Measurements from ENCODE around the gene STX18. TPM values are rescaled to one million over a fixed set of nuclear protein-coding genes. Genes with fewer than 3 reads are reported as not detected.
"Not testable (repeated sequence)": the region's sequence is repeated elsewhere in the genome, so short reads cannot be mapped to it uniquely, and the experiment has no call there.

STX18 gene
- total and polyA plus RNA-seq, 2 donors (not counting 1 experiment from before 2014, with no cell fraction given), result 27.4 to 28.2 TPM

DNA sequence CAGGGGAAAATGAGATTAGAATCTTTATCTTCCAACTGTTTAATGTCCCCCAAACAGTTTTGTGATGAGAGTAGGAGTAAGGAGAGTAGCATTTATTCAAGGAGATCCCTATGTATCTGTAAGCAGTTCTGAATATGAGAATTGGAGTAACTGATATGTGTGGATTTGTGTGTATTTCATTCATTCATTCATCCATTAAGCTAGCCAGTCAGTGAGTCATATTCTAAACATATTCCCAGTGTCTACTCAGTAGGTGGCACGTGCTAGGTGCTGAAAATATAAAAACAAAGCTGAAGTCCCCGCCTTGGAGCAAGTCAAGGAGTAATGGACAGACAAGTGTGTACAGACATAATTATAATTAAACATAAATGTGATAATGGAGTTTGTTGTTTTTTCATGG is 12.4 kb upstream of the STX18 start:
- H3K9ac ChIP-seq (ENCODE audit: insufficient read depth, low read length), result no peak overlapping the region
- DNase-seq (ENCODE audit: low read depth in 2 of 2), result peak in 1 of 2 donors; percentile 21
- H3K27me3 ChIP-seq (ENCODE audit: control insufficient read depth, insufficient read depth, low read length), result no peaks in the 10 kb centered on the region
- H3K9me3 ChIP-seq (ENCODE audit: control insufficient read depth, insufficient read depth, low read depth, low read length), result no peaks in the 10 kb centered on the region
- H4K20me1 ChIP-seq (ENCODE audit: control insufficient read depth, extremely low read depth, insufficient read depth, low read length), result no peaks in the 10 kb centered on the region
- peaks cover 2% of the 10 kb centered on the region for H3K4me1 ChIP-seq (ENCODE audit: control insufficient read depth, extremely low read depth, insufficient read depth, low read length)
- no peak overlapping the region for H3K27ac ChIP-seq (ENCODE audit: insufficient read depth, low read length)
- H3K79me2 ChIP-seq (ENCODE audit: control insufficient read depth, insufficient read depth, low read length), result no peaks in the 10 kb centered on the region
- TF ChIP-seq, protein P1, sequence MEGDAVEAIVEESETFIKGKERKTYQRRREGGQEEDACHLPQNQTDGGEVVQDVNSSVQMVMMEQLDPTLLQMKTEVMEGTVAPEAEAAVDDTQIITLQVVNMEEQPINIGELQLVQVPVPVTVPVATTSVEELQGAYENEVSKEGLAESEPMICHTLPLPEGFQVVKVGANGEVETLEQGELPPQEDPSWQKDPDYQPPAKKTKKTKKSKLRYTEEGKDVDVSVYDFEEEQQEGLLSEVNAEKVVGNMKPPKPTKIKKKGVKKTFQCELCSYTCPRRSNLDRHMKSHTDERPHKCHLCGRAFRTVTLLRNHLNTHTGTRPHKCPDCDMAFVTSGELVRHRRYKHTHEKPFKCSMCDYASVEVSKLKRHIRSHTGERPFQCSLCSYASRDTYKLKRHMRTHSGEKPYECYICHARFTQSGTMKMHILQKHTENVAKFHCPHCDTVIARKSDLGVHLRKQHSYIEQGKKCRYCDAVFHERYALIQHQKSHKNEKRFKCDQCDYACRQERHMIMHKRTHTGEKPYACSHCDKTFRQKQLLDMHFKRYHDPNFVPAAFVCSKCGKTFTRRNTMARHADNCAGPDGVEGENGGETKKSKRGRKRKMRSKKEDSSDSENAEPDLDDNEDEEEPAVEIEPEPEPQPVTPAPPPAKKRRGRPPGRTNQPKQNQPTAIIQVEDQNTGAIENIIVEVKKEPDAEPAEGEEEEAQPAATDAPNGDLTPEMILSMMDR (conservative IDR thresholded peaks at IDR 0.05 in 1 of 2, IDR thresholded peaks at IDR 0.05 in 1 of 2; ENCODE audit: low read depth in 1 of 2, low read length in 2 of 2), result no peak
- TF ChIP-seq EZH2 (IDR thresholded peaks at IDR 0.05; ENCODE audit: low read length, missing control alignments), result no peak
- no peaks in the 10 kb centered on the region for H3K36me3 ChIP-seq (ENCODE audit: control insufficient read depth, insufficient read depth, low read length)
- H3K4me3 ChIP-seq (replicated peaks in 1 of 4; ENCODE audit: control extremely low read depth in 1 of 4, insufficient read depth in 1 of 4, low read depth in 3 of 4, low read length in 4 of 4), result no peak overlapping the region
- H2AFZ ChIP-seq (ENCODE audit: low read length), result no peak overlapping the region
- no peak overlapping the region for H3K4me2 ChIP-seq (ENCODE audit: extremely low read depth, insufficient read depth, low read length)

DNA sequence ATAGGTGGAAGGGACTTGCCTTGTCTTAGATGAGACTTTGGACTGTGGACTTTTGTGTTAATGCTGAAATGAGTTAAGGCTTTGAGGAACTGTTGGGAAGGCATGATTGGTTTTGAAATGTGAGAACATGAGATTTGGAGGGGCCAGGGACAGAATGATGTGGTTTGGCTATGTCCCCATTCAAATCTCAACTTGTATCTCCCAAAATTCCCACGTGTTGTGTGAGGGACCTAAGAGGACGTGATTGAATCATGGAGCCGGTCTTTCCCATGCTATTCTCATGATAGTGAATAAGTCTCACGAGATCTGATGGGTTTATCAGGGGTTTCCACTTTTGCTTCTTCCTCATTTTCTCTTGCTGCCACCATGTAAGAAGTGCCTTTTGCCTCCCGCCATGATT is 10.2 kb upstream of the STX18 start:
- H3K36me3 ChIP-seq (ENCODE audit: control insufficient read depth, insufficient read depth, low read length); H3K9me3 ChIP-seq (ENCODE audit: control insufficient read depth, insufficient read depth, low read depth, low read length); H2AFZ ChIP-seq (ENCODE audit: low read length); H3K4me3 ChIP-seq (replicated peaks in 1 of 4; ENCODE audit: control extremely low read depth in 1 of 4, insufficient read depth in 1 of 4, low read depth in 3 of 4, low read length in 4 of 4); H3K27ac ChIP-seq (ENCODE audit: insufficient read depth, low read length); H3K27me3 ChIP-seq (ENCODE audit: control insufficient read depth, insufficient read depth, low read length); H3K4me1 ChIP-seq (ENCODE audit: control insufficient read depth, extremely low read depth, insufficient read depth, low read length); DNase-seq (ENCODE audit: low read depth in 2 of 2); H4K20me1 ChIP-seq (ENCODE audit: control insufficient read depth, extremely low read depth, insufficient read depth, low read length); H3K79me2 ChIP-seq (ENCODE audit: control insufficient read depth, insufficient read depth, low read length); H3K9ac ChIP-seq (ENCODE audit: insufficient read depth, low read length); H3K4me2 ChIP-seq (ENCODE audit: extremely low read depth, insufficient read depth, low read length): not testable (repeated sequence)

DNA sequence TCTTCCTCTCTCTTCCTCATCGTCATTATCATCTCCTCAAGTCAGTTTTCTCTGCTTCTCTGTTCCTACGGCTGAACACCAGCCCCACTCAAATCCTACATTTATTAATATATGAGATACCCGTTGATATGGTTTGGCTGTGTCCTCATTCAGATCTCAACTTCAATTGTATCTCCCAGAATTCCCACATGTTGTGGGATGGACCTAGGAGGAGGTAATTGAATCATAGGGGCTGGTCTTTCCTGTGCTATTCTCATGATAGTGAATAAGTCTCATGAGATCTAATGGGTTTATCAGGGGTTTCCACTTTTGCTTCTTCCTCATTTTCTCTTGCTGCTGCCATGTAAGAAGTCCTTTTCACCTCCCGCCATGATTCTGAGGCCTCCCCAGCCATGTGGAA is 8.3 kb upstream of the STX18 start:
- not testable (repeated sequence) for H3K4me1 ChIP-seq (ENCODE audit: control insufficient read depth, extremely low read depth, insufficient read depth, low read length); H3K9ac ChIP-seq (ENCODE audit: insufficient read depth, low read length); H3K9me3 ChIP-seq (ENCODE audit: control insufficient read depth, insufficient read depth, low read depth, low read length); H3K36me3 ChIP-seq (ENCODE audit: control insufficient read depth, insufficient read depth, low read length); H2AFZ ChIP-seq (ENCODE audit: low read length); H3K4me3 ChIP-seq (replicated peaks in 1 of 4; ENCODE audit: control extremely low read depth in 1 of 4, insufficient read depth in 1 of 4, low read depth in 3 of 4, low read length in 4 of 4); DNase-seq (ENCODE audit: low read depth in 2 of 2); H3K27ac ChIP-seq (ENCODE audit: insufficient read depth, low read length); H3K79me2 ChIP-seq (ENCODE audit: control insufficient read depth, insufficient read depth, low read length); H4K20me1 ChIP-seq (ENCODE audit: control insufficient read depth, extremely low read depth, insufficient read depth, low read length); H3K27me3 ChIP-seq (ENCODE audit: control insufficient read depth, insufficient read depth, low read length); H3K4me2 ChIP-seq (ENCODE audit: extremely low read depth, insufficient read depth, low read length)

- Histone ChIP-seq H3K9me3 (ENCODE audit: control insufficient read depth, insufficient read depth, low read depth, low read length) (no peaks in the 10 kb centered on the region), H3K27ac (ENCODE audit: insufficient read depth, low read length) (no peak overlapping the region), H2AFZ (ENCODE audit: low read length) (no peak overlapping the region), H3K79me2 (ENCODE audit: control insufficient read depth, insufficient read depth, low read length) (no peaks in the 10 kb centered on the region), H3K4me3 (replicated peaks in 1 of 4; ENCODE audit: control extremely low read depth in 1 of 4, insufficient read depth in 1 of 4, low read depth in 3 of 4, low read length in 4 of 4) (no peak overlapping the region), H3K27me3 (ENCODE audit: control insufficient read depth, insufficient read depth, low read length) (no peaks in the 10 kb centered on the region), H3K36me3 (ENCODE audit: control insufficient read depth, insufficient read depth, low read length) (no peaks in the 10 kb centered on the region), H3K4me2 (ENCODE audit: extremely low read depth, insufficient read depth, low read length) (no peak overlapping the region), H4K20me1 (ENCODE audit: control insufficient read depth, extremely low read depth, insufficient read depth, low read length) (no peaks in the 10 kb centered on the region), H3K4me1 (ENCODE audit: control insufficient read depth, extremely low read depth, insufficient read depth, low read length) (no peaks in the 10 kb centered on the region), H3K9ac (ENCODE audit: insufficient read depth, low read length) (no peak overlapping the region)
- DNase-seq (ENCODE audit: low read depth in 2 of 2), result no peak
- no peak for TF ChIP-seq EZH2 (IDR thresholded peaks at IDR 0.05; ENCODE audit: low read length, missing control alignments)
- TF ChIP-seq, protein P1 (conservative IDR thresholded peaks at IDR 0.05 in 1 of 2, IDR thresholded peaks at IDR 0.05 in 1 of 2; ENCODE audit: low read depth in 1 of 2, low read length in 2 of 2), result no peak
These were observed 7.7 kb upstream of the STX18 start for GRCh38 chr4:4549534-4549933.
